K562 (cell line): Measurements from ENCODE around the gene NCAPD2. TPM values are rescaled to one million over a fixed set of nuclear protein-coding genes. Genes with fewer than 3 reads are reported as not detected.

ENCODE experiments used
- ATAC-seq: fragments of 200-7000 bp; cut with Tn5 transposase; 3 replicates; pipeline ENCODE4 v1.9.1; 2020; ENCODE audit warnings: moderate library complexity
- BruUV-seq: library from RNA; stranded (reverse); fragments of 400-500 nt; replicated peaks from 2 replicates; lab custom pipeline; 2021; lab: Mats Ljungman, UMichigan
- CTCF ChIA-PET: fragments of 300-600 bp; formaldehyde crosslinking; extraction: SDS; loops from one replicate; lab custom pipeline; 2021; ENCODE audit warnings: low intra/inter-chr PET ratio; lab: Yijun Ruan, JAX
- POLR2A ChIA-PET: fragments of 300-600, 350-650 bp; sonication (Branson Sonifier 250); formaldehyde crosslinking; extraction: SDS; loops from one replicate; lab custom pipeline; 2021; ENCODE audit warnings: antibody characterized with exemption, inconsistent platforms; lab: Yijun Ruan, JAX
- DNase-seq, 4 experiments: peaks; one replicate each; pipeline versions ENCODE4 v3.0.0 to v3.0.0-alpha.2; 2011 to 2018; ENCODE audit warnings: low spot score in 3 of 4, mixed read lengths in 3 of 4; ENCODE audit errors: extremely low read depth in 1 of 4
- FAIRE-seq: peaks from 2 replicates; lab custom pipeline; 2011; peaks lifted over from hg19 to GRCh38; lab: Jason Lieb, UNC
- H2AFZ ChIP-seq: 2 replicates; pipeline ENCODE4 v1.6.0; 2011; ENCODE audit warnings: low read depth, low read length, control low read depth, inconsistent platforms
- H3K27ac ChIP-seq: fragments of 200-600 bp; 3 replicates; pipeline ENCODE4 v1.8.0; 2011; ENCODE audit warnings: low read depth, mild to moderate bottlenecking, control low read depth, inconsistent platforms, low read length, moderate library complexity, mixed read lengths; ENCODE audit errors: extremely low read depth
- H3K27me3 ChIP-seq, 2 experiments: fragments of 300-600 bp in 1 of 2; 2 replicates in 1 of 2; 3 replicates in 1 of 2; pipeline versions ENCODE4 v1.6.0 to v1.8.0; 2011; ENCODE audit warnings: inconsistent platforms in 2 of 2, low read length in 2 of 2, mild to moderate bottlenecking in 1 of 2, mixed read lengths in 1 of 2, moderate library complexity in 1 of 2; ENCODE audit not compliant: control insufficient read depth in 2 of 2, insufficient read depth in 2 of 2
- H3K36me3 ChIP-seq: fragments of 300-600 bp; 3 replicates; pipeline ENCODE4 v1.8.0; 2011; ENCODE audit warnings: mild to moderate bottlenecking, low read length, inconsistent platforms; ENCODE audit not compliant: control insufficient read depth, insufficient read depth
- H3K4me1 ChIP-seq, 2 experiments: fragments of 200-600 bp in 1 of 2; replicated peaks in 1 of 2; 2 replicates in 1 of 2; 3 replicates in 1 of 2; pipeline versions ENCODE4 v1.5.1 to v1.8.0; 2011; ENCODE audit warnings: inconsistent platforms in 2 of 2, low read length in 2 of 2, mild to moderate bottlenecking in 1 of 2, mixed read lengths in 1 of 2, moderate library complexity in 1 of 2; ENCODE audit not compliant: control insufficient read depth in 2 of 2, insufficient read depth in 2 of 2
- H3K4me2 ChIP-seq: 2 replicates; pipeline ENCODE4 v1.6.1; 2011; ENCODE audit warnings: low read length, control low read depth, inconsistent platforms, mixed read lengths; ENCODE audit not compliant: insufficient read depth
- H3K4me3 ChIP-seq: fragments of 200-600 bp; sonication (generic), shearing (Covaris generic); 2 replicates; pipeline ENCODE4 v1.5.1; 2016; ENCODE audit warnings: control low read depth, inconsistent platforms
- H3K79me2 ChIP-seq: fragments of 200-600 bp; 3 replicates; pipeline ENCODE4 v1.8.0; 2011; ENCODE audit warnings: low read length, inconsistent platforms; ENCODE audit not compliant: control insufficient read depth, insufficient read depth
- H3K9ac ChIP-seq, 2 experiments: 2 replicates each; pipeline versions ENCODE4 v1.6.0 to v1.6.1; 2011; ENCODE audit warnings: low read depth in 2 of 2, low read length in 2 of 2, control low read depth in 1 of 2, inconsistent platforms in 1 of 2, mild to moderate bottlenecking in 1 of 2, mixed read lengths in 1 of 2; ENCODE audit not compliant: insufficient read depth in 1 of 2
- H3K9me1 ChIP-seq: one replicate; pipeline ENCODE4 v1.6.0; 2011; ENCODE audit warnings: inconsistent platforms, mild to moderate bottlenecking, low read length, moderate library complexity; ENCODE audit not compliant: control insufficient read depth, insufficient read depth
- H3K9me3 ChIP-seq: replicated peaks from 2 replicates; pipeline ENCODE4 v1.5.1; 2011; ENCODE audit warnings: low read depth, low read length, inconsistent platforms; ENCODE audit not compliant: control insufficient read depth, insufficient read depth
- H4K20me1 ChIP-seq: replicated peaks from 2 replicates; pipeline ENCODE4 v1.6.1; 2011; ENCODE audit warnings: low read length, inconsistent platforms, mixed read lengths; ENCODE audit not compliant: control insufficient read depth, insufficient read depth
- ELF1 ChIP-seq: fragments of 200-800 bp; sonication (Bioruptor generic); IDR thresholded peaks from 2 replicates; pipeline ENCODE4 v1.6.1; 2016; ENCODE audit warnings: missing genetic modification characterization, missing compliant biosample characterization
- ESRRA ChIP-seq: fragments of 450-650 bp; IDR thresholded peaks from 2 replicates; pipeline ENCODE4 v1.6.1; 2014; ENCODE audit warnings: low read depth, mild to moderate bottlenecking, moderate library complexity, borderline replicate concordance
- KDM5B ChIP-seq: fragments of 200-600 bp; sonication (generic); IDR thresholded peaks from 2 replicates; pipeline ENCODE4 v1.6.1; 2012; ENCODE audit warnings: low read depth, mild to moderate bottlenecking, moderate library complexity, low read length, control low read depth, inconsistent platforms; ENCODE audit not compliant: insufficient replicate concordance
- MAZ ChIP-seq, 2 experiments: fragments of 450-650 bp in 1 of 2; sonication (generic) in 1 of 2; formaldehyde crosslinking; IDR thresholded peaks in 1 of 2; conservative IDR thresholded peaks in 1 of 2; 2 replicates each; pipeline versions ENCODE4 v1.4.0 to v1.5.0; 2020; ENCODE audit warnings: mild to moderate bottlenecking in 1 of 2, missing genetic modification reagents in 1 of 2
- PCBP1 ChIP-seq: fragments of 200-400 bp; formaldehyde crosslinking; IDR thresholded peaks from 2 replicates; pipeline ENCODE4 v1.6.1; 2018; ENCODE audit warnings: mild to moderate bottlenecking, low read depth, low read length; ENCODE audit not compliant: poor library complexity, severe bottlenecking
- PHF8 ChIP-seq: fragments of 200-600 bp; sonication (generic); IDR thresholded peaks from 2 replicates; pipeline ENCODE4 v1.6.1; 2012; ENCODE audit warnings: mixed run types, mild to moderate bottlenecking, inconsistent platforms, low read length, moderate library complexity, borderline replicate concordance
- SPI1 ChIP-seq: IDR thresholded peaks from 2 replicates; pipeline ENCODE4 v1.6.1; 2011; ENCODE audit warnings: low read depth, low read length, control low read depth, borderline replicate concordance
- TAF1 ChIP-seq: IDR thresholded peaks from 2 replicates; pipeline ENCODE4 v1.6.1; 2011; ENCODE audit warnings: mild to moderate bottlenecking, low read length, moderate library complexity; ENCODE audit not compliant: insufficient read depth, control insufficient read depth, severe bottlenecking; ENCODE audit errors: extremely low read depth
- ZNF444 ChIP-seq: fragments of 250-450 bp; sonication (Bioruptor Pico); IDR thresholded peaks from 2 replicates; pipeline ENCODE4 v1.4.0; 2020; ENCODE audit warnings: mild to moderate bottlenecking, moderate library complexity
- WGBS: fragments of 100-300 bp; shearing (Covaris generic); methylation state at CpG from one replicate; pipeline ENCODE4 v1.1.6; 2016; ENCODE audit warnings: low coverage, mixed read lengths; ENCODE audit not compliant: insufficient coverage; ENCODE audit errors: missing lambda C conversion rate; 5-methylcytosine and 5-hydroxymethylcytosine counted together
- in situ Hi-C: fragments of 300-500 bp; cut with MboI; formaldehyde crosslinking; loops from 4 replicates; pipeline ENCODE4 v1.15.0; 2018; ENCODE audit warnings: inconsistent platforms, mixed read lengths
- intact Hi-C: fragments of 100-400 bp; cut with micrococcal nuclease; formaldehyde crosslinking; loops from 2 replicates; pipeline ENCODE4 v1.14.2; 2022
- polyA plus RNA-seq, 8 experiments: library from polyadenylated mRNA; depleted of rRNA in 4 of 8; stranded (reverse) in 5 of 8; unstranded in 3 of 8; fragments of >200 nt; fragmentation: Nextera tagmentation in 2 of 8; fragmentation: Illumina TruSeq in 1 of 8; extraction: Ambion mirVana in 2 of 8; extraction: Trizol in 1 of 8; gene quantifications; 2 replicates each; pipeline versions ENCODE4 v1.2.1 to v1.2.3, GENCODE V29; 2011 to 2014; ENCODE audit warnings: inconsistent platforms in 1 of 8, missing spikeins in 1 of 8
- total RNA-seq, 7 experiments: library from RNA; depleted of rRNA in 6 of 7; stranded (reverse); fragments of >200 nt in 6 of 7; fragmentation: Illumina TruSeq in 2 of 7; extraction: Trizol in 2 of 7; gene quantifications; 2 replicates each; pipeline versions ENCODE4 v1.2.1 to v1.2.3, GENCODE V29; 2011 to 2021; ENCODE audit warnings: low replicate concordance in 1 of 7
- TF ChIP-seq, protein P1 (sequence below), 3 experiments: IDR thresholded peaks in 2 of 3; conservative IDR thresholded peaks in 1 of 3; 2 replicates each; pipeline ENCODE4 v1.5.1; 2011 to 2012; ENCODE audit warnings: low read length in 3 of 3, mild to moderate bottlenecking in 3 of 3, control low read depth in 2 of 3, improper control_type of control experiment in 1 of 3, inconsistent platforms in 1 of 3, low read depth in 1 of 3, mixed read lengths in 1 of 3, moderate library complexity in 1 of 3; ENCODE audit not compliant: insufficient read depth in 2 of 3
- TF ChIP-seq, protein P2 (sequence below), 2 experiments: fragments of 450-650 bp; IDR thresholded peaks; 2 replicates each; pipeline ENCODE4 v1.6.1; 2018; ENCODE audit warnings: mild to moderate bottlenecking in 2 of 2, low read depth in 1 of 2; ENCODE audit not compliant: partially characterized antibody in 2 of 2

NCAPD2 gene
- total and polyA plus RNA-seq, 9 of the 15 experiments (the other 6 are each of a cell fraction or from before 2014, with no cell fraction given): 16.9 to 93.7 (median 68.3) TPM

DNA sequence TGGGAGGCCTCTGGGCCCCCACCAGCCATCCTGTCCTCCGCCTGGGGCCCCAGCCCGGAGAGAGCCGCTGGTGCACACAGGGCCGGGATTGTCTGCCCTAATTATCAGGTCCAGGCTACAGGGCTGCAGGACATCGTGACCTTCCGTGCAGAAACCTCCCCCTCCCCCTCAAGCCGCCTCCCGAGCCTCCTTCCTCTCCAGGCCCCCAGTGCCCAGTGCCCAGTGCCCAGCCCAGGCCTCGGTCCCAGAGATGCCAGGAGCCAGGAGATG is 39.7 kb downstream of the NCAPD2 start:
- ChIA-PET CTCF (no interaction called here), POLR2A (interaction anchor here (0.6 to 2.6 kb wide), 16 partner anchors 9 to 404 kb away, joined by 3 to 20 read pairs (median 4); partner anchors contain the start of genes CDCA3, LTBR, MRPL51 and USP5)
- Histone ChIP-seq H3K79me2 (peaks cover 63% of the 10 kb centered on the region), H3K36me3 (peaks cover 75% of the 10 kb centered on the region), H3K9me3 (no peaks in the 10 kb centered on the region), H3K9ac (peak overlapping the region; percentile 84 to 100), H3K4me1 (peaks cover 25 to 60% of the 10 kb centered on the region in 2 experiments; a peak in 4 of 5 replicates), H4K20me1 (peaks cover 33% of the 10 kb centered on the region), H3K4me3 (peak overlapping the region; percentile 84), H3K9me1 (no peaks in the 10 kb centered on the region), H3K27me3 (no peaks in the 10 kb centered on the region), H3K4me2 (peak overlapping the region; percentile 90), H2AFZ (peak overlapping the region; percentile 83), H3K27ac (peak overlapping the region; percentile 87)
- FAIRE-seq (no peak), ATAC-seq (peak; percentile 35), DNase-seq (peak in 1 of 4 experiments; percentile 54)
- no TSS peak for BruUV-seq
- 0% methylated on average over 5 of the region's 9 CpGs for WGBS
- in situ Hi-C loops (no loop called here), intact Hi-C loops (loop anchor here (10.0 kb wide), 1 partner anchor 209 kb away; no protein-coding TSS in a partner anchor)
- TF ChIP-seq PCBP1: no peak
- TF ChIP-seq PHF8: peak; percentile 9; the same call in 1 of the 2 replicates
- peak; percentile 40; the same call in 1 of the 2 replicates for TF ChIP-seq ELF1 (tag)
- peak; percentile 12 for TF ChIP-seq KDM5B
- TF ChIP-seq SPI1: no peak
- peak; percentile 13 for TF ChIP-seq TAF1
- TF ChIP-seq ZNF444 (CRISPR knock-in tag): peak; percentile 67; the same call in 1 of the 2 replicates
- TF ChIP-seq MAZ (CRISPR knock-in tag; conservative IDR thresholded peaks at IDR 0.05 in 1 of 2, IDR thresholded peaks at IDR 0.05 in 1 of 2): 0 out of 4 replicates have a peak, but pooled peaks of 1 of the 2 experiments have one; percentile 64
- TF ChIP-seq ESRRA: peak; percentile 84
- TF ChIP-seq, protein P1, sequence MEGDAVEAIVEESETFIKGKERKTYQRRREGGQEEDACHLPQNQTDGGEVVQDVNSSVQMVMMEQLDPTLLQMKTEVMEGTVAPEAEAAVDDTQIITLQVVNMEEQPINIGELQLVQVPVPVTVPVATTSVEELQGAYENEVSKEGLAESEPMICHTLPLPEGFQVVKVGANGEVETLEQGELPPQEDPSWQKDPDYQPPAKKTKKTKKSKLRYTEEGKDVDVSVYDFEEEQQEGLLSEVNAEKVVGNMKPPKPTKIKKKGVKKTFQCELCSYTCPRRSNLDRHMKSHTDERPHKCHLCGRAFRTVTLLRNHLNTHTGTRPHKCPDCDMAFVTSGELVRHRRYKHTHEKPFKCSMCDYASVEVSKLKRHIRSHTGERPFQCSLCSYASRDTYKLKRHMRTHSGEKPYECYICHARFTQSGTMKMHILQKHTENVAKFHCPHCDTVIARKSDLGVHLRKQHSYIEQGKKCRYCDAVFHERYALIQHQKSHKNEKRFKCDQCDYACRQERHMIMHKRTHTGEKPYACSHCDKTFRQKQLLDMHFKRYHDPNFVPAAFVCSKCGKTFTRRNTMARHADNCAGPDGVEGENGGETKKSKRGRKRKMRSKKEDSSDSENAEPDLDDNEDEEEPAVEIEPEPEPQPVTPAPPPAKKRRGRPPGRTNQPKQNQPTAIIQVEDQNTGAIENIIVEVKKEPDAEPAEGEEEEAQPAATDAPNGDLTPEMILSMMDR (IDR thresholded peaks at IDR 0.05 in 2 of 3, conservative IDR thresholded peaks at IDR 0.05 in 1 of 3; ENCODE audit: insufficient read depth in 2 of 3, low read depth in 1 of 3, low read length in 3 of 3): no peak
- TF ChIP-seq, protein P2, sequence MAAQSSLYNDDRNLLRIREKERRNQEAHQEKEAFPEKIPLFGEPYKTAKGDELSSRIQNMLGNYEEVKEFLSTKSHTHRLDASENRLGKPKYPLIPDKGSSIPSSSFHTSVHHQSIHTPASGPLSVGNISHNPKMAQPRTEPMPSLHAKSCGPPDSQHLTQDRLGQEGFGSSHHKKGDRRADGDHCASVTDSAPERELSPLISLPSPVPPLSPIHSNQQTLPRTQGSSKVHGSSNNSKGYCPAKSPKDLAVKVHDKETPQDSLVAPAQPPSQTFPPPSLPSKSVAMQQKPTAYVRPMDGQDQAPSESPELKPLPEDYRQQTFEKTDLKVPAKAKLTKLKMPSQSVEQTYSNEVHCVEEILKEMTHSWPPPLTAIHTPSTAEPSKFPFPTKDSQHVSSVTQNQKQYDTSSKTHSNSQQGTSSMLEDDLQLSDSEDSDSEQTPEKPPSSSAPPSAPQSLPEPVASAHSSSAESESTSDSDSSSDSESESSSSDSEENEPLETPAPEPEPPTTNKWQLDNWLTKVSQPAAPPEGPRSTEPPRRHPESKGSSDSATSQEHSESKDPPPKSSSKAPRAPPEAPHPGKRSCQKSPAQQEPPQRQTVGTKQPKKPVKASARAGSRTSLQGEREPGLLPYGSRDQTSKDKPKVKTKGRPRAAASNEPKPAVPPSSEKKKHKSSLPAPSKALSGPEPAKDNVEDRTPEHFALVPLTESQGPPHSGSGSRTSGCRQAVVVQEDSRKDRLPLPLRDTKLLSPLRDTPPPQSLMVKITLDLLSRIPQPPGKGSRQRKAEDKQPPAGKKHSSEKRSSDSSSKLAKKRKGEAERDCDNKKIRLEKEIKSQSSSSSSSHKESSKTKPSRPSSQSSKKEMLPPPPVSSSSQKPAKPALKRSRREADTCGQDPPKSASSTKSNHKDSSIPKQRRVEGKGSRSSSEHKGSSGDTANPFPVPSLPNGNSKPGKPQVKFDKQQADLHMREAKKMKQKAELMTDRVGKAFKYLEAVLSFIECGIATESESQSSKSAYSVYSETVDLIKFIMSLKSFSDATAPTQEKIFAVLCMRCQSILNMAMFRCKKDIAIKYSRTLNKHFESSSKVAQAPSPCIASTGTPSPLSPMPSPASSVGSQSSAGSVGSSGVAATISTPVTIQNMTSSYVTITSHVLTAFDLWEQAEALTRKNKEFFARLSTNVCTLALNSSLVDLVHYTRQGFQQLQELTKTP (IDR thresholded peaks at IDR 0.05; ENCODE audit: low read depth in 1 of 2, partially characterized antibody in 2 of 2): no peak
